Left lung (tissue), 10 donors: Measurements from ENCODE around the gene CIRBP. TPM values are rescaled to one million over a fixed set of nuclear protein-coding genes. Genes with fewer than 3 reads are reported as not detected.

Source experiments
- ATAC-seq: fragments of 200-7000 bp; cut with Tn5 transposase; one replicate; pipeline ENCODE4 v1.9.1; 2020; ENCODE audit warnings: moderate library complexity
- DNase-seq, 4 donors: peaks; one replicate each; pipeline ENCODE4 v3.0.0-alpha.2; 2013 to 2020
- H3K27ac ChIP-seq, 2 donors: fragments of 200-600 bp; sonication (generic) in 1 of 2; one replicate each; pipeline versions ENCODE4 v1.5.0 to v1.8.0; 2020 to 2021
- H3K27me3 ChIP-seq, 2 donors: fragments of 200-600 bp; sonication (generic) in 1 of 2; one replicate each; pipeline versions ENCODE4 v1.5.0 to v1.8.0; 2020 to 2021
- H3K36me3 ChIP-seq, 2 donors: fragments of 200-600 bp; sonication (generic) in 1 of 2; one replicate each; pipeline versions ENCODE4 v1.5.0 to v1.8.0; 2020 to 2021
- H3K4me1 ChIP-seq, 2 donors: fragments of 200-600 bp; one replicate each; pipeline ENCODE4 v1.8.0; 2021
- H3K4me3 ChIP-seq, 2 donors: fragments of 200-600 bp; sonication (generic) in 1 of 2; one replicate each; pipeline versions ENCODE4 v1.5.0 to v1.8.0; 2020 to 2021; ENCODE audit warnings: mild to moderate bottlenecking in 1 of 2
- H3K9me3 ChIP-seq, 2 donors: fragments of 200-600 bp; sonication (generic) in 1 of 2; one replicate each; pipeline versions ENCODE4 v1.5.0 to v1.8.0; 2020 to 2021
- CTCF ChIP-seq, 2 donors: fragments of 200-600 bp; sonication (generic) in 1 of 2; IDR thresholded peaks; one replicate each; pipeline versions ENCODE4 v1.5.0 to v1.8.0; 2021; ENCODE audit warnings: antibody characterized with exemption in 2 of 2
- intact Hi-C, 2 donors: fragments of 100-400 bp; cut with DNase I; formaldehyde crosslinking; loops; one replicate each; pipeline versions ENCODE4 v1.11.2 to v1.14.2; 2022
- polyA plus RNA-seq, 6 donors: library from polyadenylated mRNA; unstranded; fragments of 120-200 nt; gene quantifications; one replicate each; pipeline ENCODE4 v1.2.1, GENCODE V29; 2013; ENCODE audit not compliant: insufficient read length in 6 of 6
- total RNA-seq, 2 donors: library from RNA; stranded (reverse); fragmentation: NEBNext Ultra II Directional; extraction: Animal tissue kit (Norgen Biotek cat#: 25700); gene quantifications; one replicate each; pipeline ENCODE4 v1.2.1, GENCODE V29; 2021
- donor health status: DM: no; HTN: yes; CAD: no.
- donor health status: DM: no; HTN: no; CAD: no.

Gene CIRBP
- total and polyA plus RNA-seq, 8 donors, result 220 to 1,079 (median 949) TPM

- peaks cover 16 to 39% of the 10 kb centered on the region in 2 donors for H3K27me3 ChIP-seq
- TF ChIP-seq CTCF (IDR thresholded peaks at IDR 0.05), result no peak
- H3K4me3 ChIP-seq, result no peak overlapping the region
- DNase-seq, result no peak
- H3K9me3 ChIP-seq, result no peaks in the 10 kb centered on the region
- H3K36me3 ChIP-seq, result peaks cover 0 to 28% of the 10 kb centered on the region in 2 donors
- intact Hi-C loops, result no loop called here
- H3K27ac ChIP-seq, result no peak overlapping the region
- no peak for ATAC-seq
- H3K4me1 ChIP-seq, result peaks cover 0 to 13% of the 10 kb centered on the region in 2 donors
These were observed 12.6 kb downstream of the CIRBP start for GRCh38 chr19:1281569-1282287.

- Histone ChIP-seq H3K27me3 (peaks cover 26 to 48% of the 10 kb centered on the region in 2 donors), H3K36me3 (peaks cover 0 to 20% of the 10 kb centered on the region in 2 donors), H3K27ac (no peak overlapping the region), H3K4me3 (no peak overlapping the region), H3K4me1 (peaks cover 0 to 8% of the 10 kb centered on the region in 2 donors), H3K9me3 (no peaks in the 10 kb centered on the region)
- intact Hi-C loops, result no loop called here
- ATAC-seq (no peak), DNase-seq (no peak)
- no peak for TF ChIP-seq CTCF (IDR thresholded peaks at IDR 0.05)
These were observed 13.6 kb downstream of the CIRBP start for GRCh38 chr19:1282588-1283206.

- Histone ChIP-seq H3K4me1 (peaks cover 0 to 8% of the 10 kb centered on the region in 2 donors), H3K9me3 (no peaks in the 10 kb centered on the region), H3K36me3 (peaks cover 0 to 13% of the 10 kb centered on the region in 2 donors), H3K27ac (no peak overlapping the region), H3K4me3 (no peak overlapping the region), H3K27me3 (peaks cover 32 to 55% of the 10 kb centered on the region in 2 donors)
- ATAC-seq (no peak), DNase-seq (no peak)
- TF ChIP-seq CTCF (IDR thresholded peaks at IDR 0.05), result no peak
- intact Hi-C loops, result no loop called here
These were observed 14.2 kb downstream of the CIRBP start for GRCh38 chr19:1283207-1283916.

GRCh38 chr19:1283917-1284292 lies 14.8 kb downstream of the CIRBP start:
- H3K27me3 ChIP-seq, result peaks cover 38 to 60% of the 10 kb centered on the region in 2 donors
- H3K4me3 ChIP-seq, result no peak overlapping the region
- H3K27ac ChIP-seq, result no peak overlapping the region
- intact Hi-C loops, result no loop called here
- H3K4me1 ChIP-seq, result peaks cover 0 to 8% of the 10 kb centered on the region in 2 donors
- peaks cover 0 to 8% of the 10 kb centered on the region in 2 donors for H3K36me3 ChIP-seq
- DNase-seq, result no peak
- TF ChIP-seq CTCF (IDR thresholded peaks at IDR 0.05), result no peak
- ATAC-seq, result no peak
- no peaks in the 10 kb centered on the region for H3K9me3 ChIP-seq
